GM18508 (cell line): ENCODE data around the gene DTX4.

Experiments
- ATAC-seq: cut with Tn5 transposase; IDR thresholded peaks from one replicate; pipeline ENCODE4 v1.9.1; 2021; ENCODE audit warnings: moderate number of reproducible peaks; ENCODE audit not compliant: insufficient read depth, unreplicated experiment

DTX4 gene

GRCh38 chr11:59188954-59189353, 17.0 kb downstream of the DTX4 start:
- no peak for ATAC-seq

- ATAC-seq: no peak
These were observed 18.1 kb downstream of the DTX4 start for GRCh38 chr11:59189986-59190385.

GRCh38 chr11:59191095-59191494, 19.2 kb downstream of the DTX4 start:
- ATAC-seq: no peak

- no peak for ATAC-seq
These were observed 20.0 kb downstream of the DTX4 start for GRCh38 chr11:59191890-59192289.

- ATAC-seq: no peak
These were observed 20.6 kb downstream of the DTX4 start for GRCh38 chr11:59192446-59193020.

GRCh38 chr11:59193587-59194130, 21.7 kb downstream of the DTX4 start:
- no peak for ATAC-seq

GRCh38 chr11:59195586-59195985, 23.7 kb downstream of the DTX4 start:
- ATAC-seq: no peak

GRCh38 chr11:59196777-59197176, 24.8 kb downstream of the DTX4 start:
- ATAC-seq: no peak

- ATAC-seq: no peak
These were observed 26.1 kb downstream of the DTX4 start for GRCh38 chr11:59197991-59198390.

GRCh38 chr11:59198726-59199125, 26.8 kb downstream of the DTX4 start:
- ATAC-seq: no peak

GRCh38 chr11:59199546-59200422, 27.9 kb downstream of the DTX4 start:
- no peak for ATAC-seq

- ATAC-seq: no peak
These were observed 28.5 kb downstream of the DTX4 start for GRCh38 chr11:59200423-59200746.

GRCh38 chr11:59201353-59201752, 29.4 kb downstream of the DTX4 start:
- no peak for ATAC-seq

- ATAC-seq: no peak
These were observed 32.8 kb downstream of the DTX4 start for GRCh38 chr11:59204746-59205145.

GRCh38 chr11:59205648-59206047, 33.7 kb downstream of the DTX4 start:
- no peak for ATAC-seq

- ATAC-seq: no peak
These were observed 34.7 kb downstream of the DTX4 start for GRCh38 chr11:59206635-59207034.

- peak; percentile 64 for ATAC-seq
These were observed 36.1 kb downstream of the DTX4 start for GRCh38 chr11:59207988-59208451.

GRCh38 chr11:59208956-59209355, 37.0 kb downstream of the DTX4 start:
- ATAC-seq: no peak

GRCh38 chr11:59212222-59212621, 40.3 kb downstream of the DTX4 start:
- no peak for ATAC-seq

- ATAC-seq: no peak
These were observed 41.1 kb downstream of the DTX4 start, which contains the start of gene MPEG1 for GRCh38 chr11:59212744-59213631. Gene MPEG1, minus strand, starts transcription at chr11:59212927. Its CDS starts 62 bp downstream, at chr11:59212865.
